Hematopoietic multipotent progenitor cell treated with erythropoietin and hydrocortisone succinate and interleukin-3 and kit ligand, for 4 days (in vitro differentiated cells): ENCODE measurements around the gene MRPL50.
"Not testable (repeated sequence)": the region's sequence is repeated elsewhere in the genome, so short reads cannot be mapped to it uniquely, and the experiment has no call there.

Experiments
- DNase-seq: peaks from one replicate; pipeline ENCODE4 v3.0.0-alpha.2; 2015

MRPL50 gene

GRCh38 chr9:101417389-101417788, 19.0 kb upstream of the MRPL50 start:
- no peak for DNase-seq

- DNase-seq: no peak
Observed at GRCh38 chr9:101415578-101415977, 17.2 kb upstream of the MRPL50 start.

- no peak for DNase-seq
Observed at GRCh38 chr9:101414839-101415238, 16.4 kb upstream of the MRPL50 start.

- peak; percentile 22 for DNase-seq
Observed at GRCh38 chr9:101409079-101409477, 10.7 kb upstream of the MRPL50 start.

GRCh38 chr9:101408374-101409078, 10.1 kb upstream of the MRPL50 start:
- DNase-seq: no peak

GRCh38 chr9:101403516-101404285, 5.3 kb upstream of the MRPL50 start:
- peak; percentile 38 for DNase-seq

- no peak for DNase-seq
Observed at GRCh38 chr9:101400120-101400519, 1.7 kb upstream of the MRPL50 start.

GRCh38 chr9:101399643-101399970, 1.2 kb upstream of the MRPL50 start:
- peak; percentile 42 for DNase-seq

- DNase-seq: peak; percentile 36
Observed at GRCh38 chr9:101398930-101399642, 668 bp upstream of the MRPL50 start.

GRCh38 chr9:101397746-101398067, 711 bp downstream of the MRPL50 start:
- DNase-seq: no peak

GRCh38 chr9:101394687-101395086, 3.7 kb downstream of the MRPL50 start:
- no peak for DNase-seq

- DNase-seq: no peak
Observed at GRCh38 chr9:101393135-101393534, 5.3 kb downstream of the MRPL50 start.

- DNase-seq: peak; percentile 32
Observed at GRCh38 chr9:101388507-101388993, 9.9 kb downstream of the MRPL50 start.

GRCh38 chr9:101387871-101388506, 10.4 kb downstream of the MRPL50 start:
- DNase-seq: peak; percentile 75

- not testable (repeated sequence) for DNase-seq
Observed at GRCh38 chr9:101384873-101385536, 13.4 kb downstream of the MRPL50 start, which contains the start of gene BAAT. Gene BAAT (minus strand): TSS chr9:101385006. CDS start chr9:101371404, 13,602 bp downstream.

- DNase-seq: no peak
Observed at GRCh38 chr9:101383361-101383760, 15.1 kb downstream of the MRPL50 start.

- no peak for DNase-seq
Observed at GRCh38 chr9:101381833-101382342, 16.5 kb downstream of the MRPL50 start.

- DNase-seq: no peak
Observed at GRCh38 chr9:101381118-101381517, 17.3 kb downstream of the MRPL50 start.

GRCh38 chr9:101380295-101380694, 18.1 kb downstream of the MRPL50 start:
- no peak for DNase-seq

GRCh38 chr9:101376111-101376848, 22.1 kb downstream of the MRPL50 start:
- DNase-seq: no peak

GRCh38 chr9:101375546-101375945, 22.9 kb downstream of the MRPL50 start:
- DNase-seq: no peak
